Upper lobe of left lung (tissue), 6 donors: ENCODE measurements around the gene LMOD1. TPM values are rescaled to one million over a fixed set of nuclear protein-coding genes. Genes with fewer than 3 reads are reported as not detected.
A peak's percentile ranks its signal among the peaks of the same experiment; 100 is the strongest.
"Not testable (repeated sequence)": the region's sequence is repeated elsewhere in the genome, so short reads cannot be mapped to it uniquely, and the experiment has no call there.

Experiments
- ATAC-seq, 2 donors: fragments of 200-7000 bp; cut with Tn5 transposase; one replicate each; pipeline ENCODE4 v1.9.1; 2022; ENCODE audit warnings: mild to moderate bottlenecking in 2 of 2, moderate library complexity in 2 of 2; ENCODE audit not compliant: low FRiP score in 2 of 2
- DNase-seq, 2 donors: peaks; one replicate each; pipeline ENCODE4 v3.0.0-alpha.2; 2019 to 2020
- H3K27ac ChIP-seq, 4 donors: fragments of 200-600 bp; sonication (generic); one replicate each; pipeline ENCODE4 v1.5.1; 2016 to 2019
- H3K27me3 ChIP-seq, 4 donors: fragments of 200-600 bp; sonication (generic); one replicate each; pipeline ENCODE4 v1.5.1; 2017 to 2019
- H3K36me3 ChIP-seq, 4 donors: fragments of 200-600 bp; sonication (generic); one replicate each; pipeline ENCODE4 v1.5.1; 2016 to 2019
- H3K4me1 ChIP-seq, 4 donors: fragments of 200-600 bp; sonication (generic); one replicate each; pipeline ENCODE4 v1.5.1; 2018 to 2019
- H3K4me3 ChIP-seq, 4 donors: fragments of 200-600 bp; sonication (generic); one replicate each; pipeline ENCODE4 v1.5.1; 2017 to 2019; ENCODE audit warnings: mild to moderate bottlenecking in 2 of 4, moderate library complexity in 1 of 4
- H3K9me3 ChIP-seq, 4 donors: fragments of 200-600 bp; sonication (generic); one replicate each; pipeline ENCODE4 v1.5.1; 2018 to 2019
- EP300 ChIP-seq, 4 donors: sonication (generic); formaldehyde crosslinking; IDR thresholded peaks; one replicate each; pipeline ENCODE4 v1.5.1; 2017; ENCODE audit warnings: antibody characterized with exemption in 4 of 4, control low read depth in 2 of 4
- POLR2A ChIP-seq, 4 donors: fragments of 450-650 bp; IDR thresholded peaks; one replicate each; pipeline ENCODE4 v1.5.1; 2016 to 2017; ENCODE audit warnings: antibody characterized with exemption in 4 of 4, mild to moderate bottlenecking in 2 of 4
- POLR2AphosphoS5 ChIP-seq, 2 donors: sonication (generic); formaldehyde crosslinking; IDR thresholded peaks; one replicate each; pipeline ENCODE4 v1.5.1; 2017; ENCODE audit warnings: antibody characterized with exemption in 2 of 2
- WGBS, 2 donors: methylation state at CpG; one replicate each; pipeline ENCODE4 v1.1.5; 2017 to 2018; 5-methylcytosine and 5-hydroxymethylcytosine counted together
- total RNA-seq, 6 donors: library from RNA; depleted of rRNA in 4 of 6; stranded (reverse); fragments of >200 nt in 4 of 6; gene quantifications; one replicate each; pipeline versions ENCODE4 v1.1.0 to v1.2.1, GENCODE V29; 2016 to 2021
- TF ChIP-seq, protein P1 (sequence below), 6 experiments: fragments of 450-650 bp in 4 of 6; fragments of 200-600 bp in 2 of 6; sonication (generic) in 2 of 6; IDR thresholded peaks; one replicate each; pipeline ENCODE4 v1.5.1; 2016 to 2019; ENCODE audit warnings: antibody characterized with exemption in 6 of 6
- donor health status: DM: no; HTN: no; CAD: no; lungs with moderate emphysema.
- donor health status: DM: no; HTN: yes; CAD: no; lungs with severe emphysema.

Gene LMOD1
- total RNA-seq, 6 donors from 2014 or later: 16.6 to 28.1 (median 22.9) TPM

DNA sequence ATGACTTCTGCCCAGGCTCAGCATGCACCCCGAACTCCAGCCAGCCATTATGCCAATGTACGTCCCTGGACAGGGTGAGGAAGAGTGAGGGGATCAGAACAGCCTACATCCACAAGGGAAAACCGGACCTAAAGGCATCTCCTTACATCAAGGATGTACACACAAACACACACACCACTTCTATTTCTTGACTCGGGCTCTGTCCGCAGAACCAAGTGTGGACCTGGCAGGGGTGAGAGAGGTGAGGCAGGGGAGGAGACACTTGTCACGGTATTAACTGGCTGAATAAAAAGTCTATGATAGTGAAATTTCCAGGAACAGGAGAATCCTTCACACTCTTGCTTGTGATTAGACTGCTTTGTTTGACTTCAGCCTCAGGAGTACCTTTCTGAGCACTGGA lies 2.3 kb downstream of the LMOD1 start:
- no peak for DNase-seq

DNA sequence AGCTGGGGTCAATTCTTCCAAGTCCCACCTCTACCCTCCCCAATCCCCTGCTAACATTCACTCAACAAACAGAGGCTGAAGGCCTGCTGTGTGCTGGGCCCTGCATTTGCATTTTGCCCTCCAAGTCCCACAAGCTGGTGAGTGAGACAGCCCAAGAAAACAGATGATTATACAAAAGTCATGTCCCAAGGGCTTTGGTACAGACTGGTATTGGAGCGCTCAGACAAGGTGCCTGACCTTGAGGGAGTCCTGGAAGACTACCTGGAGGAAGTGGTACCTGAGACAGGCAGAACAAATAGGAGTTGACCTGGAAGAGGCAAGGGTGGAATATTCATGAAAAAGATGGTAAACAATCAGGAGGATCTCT lies 4.2 kb downstream of the LMOD1 start:
- no peak for ATAC-seq
- H3K27me3 ChIP-seq: no peaks in the 10 kb centered on the region
- peaks cover 12 to 35% (median 18%) of the 10 kb centered on the region in 4 donors for H3K4me1 ChIP-seq
- 86 to 91% methylated on average over 1 of the region's 1 CpG for WGBS, 2 donors
- no peaks in the 10 kb centered on the region for H3K36me3 ChIP-seq
- DNase-seq: no peak
- no peak for TF ChIP-seq POLR2AphosphoS5 (IDR thresholded peaks at IDR 0.05)
- TF ChIP-seq EP300 (IDR thresholded peaks at IDR 0.05): no peak
- no peak for TF ChIP-seq POLR2A (IDR thresholded peaks at IDR 0.05)
- TF ChIP-seq, protein P1, sequence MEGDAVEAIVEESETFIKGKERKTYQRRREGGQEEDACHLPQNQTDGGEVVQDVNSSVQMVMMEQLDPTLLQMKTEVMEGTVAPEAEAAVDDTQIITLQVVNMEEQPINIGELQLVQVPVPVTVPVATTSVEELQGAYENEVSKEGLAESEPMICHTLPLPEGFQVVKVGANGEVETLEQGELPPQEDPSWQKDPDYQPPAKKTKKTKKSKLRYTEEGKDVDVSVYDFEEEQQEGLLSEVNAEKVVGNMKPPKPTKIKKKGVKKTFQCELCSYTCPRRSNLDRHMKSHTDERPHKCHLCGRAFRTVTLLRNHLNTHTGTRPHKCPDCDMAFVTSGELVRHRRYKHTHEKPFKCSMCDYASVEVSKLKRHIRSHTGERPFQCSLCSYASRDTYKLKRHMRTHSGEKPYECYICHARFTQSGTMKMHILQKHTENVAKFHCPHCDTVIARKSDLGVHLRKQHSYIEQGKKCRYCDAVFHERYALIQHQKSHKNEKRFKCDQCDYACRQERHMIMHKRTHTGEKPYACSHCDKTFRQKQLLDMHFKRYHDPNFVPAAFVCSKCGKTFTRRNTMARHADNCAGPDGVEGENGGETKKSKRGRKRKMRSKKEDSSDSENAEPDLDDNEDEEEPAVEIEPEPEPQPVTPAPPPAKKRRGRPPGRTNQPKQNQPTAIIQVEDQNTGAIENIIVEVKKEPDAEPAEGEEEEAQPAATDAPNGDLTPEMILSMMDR (IDR thresholded peaks at IDR 0.05): no peak
- no peaks in the 10 kb centered on the region for H3K9me3 ChIP-seq
- H3K27ac ChIP-seq: peak overlapping the region in 2 of 4 donors; percentile 24 to 32
- H3K4me3 ChIP-seq: peak overlapping the region in 2 of 4 donors; percentile 4 to 24

More for the DNA sequence above, 2.3 kb downstream of the LMOD1 start:
- no peaks in the 10 kb centered on the region for H3K27me3 ChIP-seq
- H3K4me1 ChIP-seq: peaks cover 4 to 25% (median 10%) of the 10 kb centered on the region in 4 donors
- peak overlapping the region in 1 of 4 donors; percentile 6 for H3K27ac ChIP-seq
- ATAC-seq: no peak
- TF ChIP-seq, protein P1 (IDR thresholded peaks at IDR 0.05): no peak
- no peak for TF ChIP-seq EP300 (IDR thresholded peaks at IDR 0.05)
- no peak for TF ChIP-seq POLR2AphosphoS5 (IDR thresholded peaks at IDR 0.05)
- no peak for TF ChIP-seq POLR2A (IDR thresholded peaks at IDR 0.05)
- H3K9me3 ChIP-seq: no peaks in the 10 kb centered on the region
- H3K36me3 ChIP-seq: no peaks in the 10 kb centered on the region
- WGBS, 2 donors: 79 to 83% methylated on average over 6 of the region's 6 CpGs
- H3K4me3 ChIP-seq: peak overlapping the region in 3 of 4 donors; percentile 46 to 53 (median 49)

DNA sequence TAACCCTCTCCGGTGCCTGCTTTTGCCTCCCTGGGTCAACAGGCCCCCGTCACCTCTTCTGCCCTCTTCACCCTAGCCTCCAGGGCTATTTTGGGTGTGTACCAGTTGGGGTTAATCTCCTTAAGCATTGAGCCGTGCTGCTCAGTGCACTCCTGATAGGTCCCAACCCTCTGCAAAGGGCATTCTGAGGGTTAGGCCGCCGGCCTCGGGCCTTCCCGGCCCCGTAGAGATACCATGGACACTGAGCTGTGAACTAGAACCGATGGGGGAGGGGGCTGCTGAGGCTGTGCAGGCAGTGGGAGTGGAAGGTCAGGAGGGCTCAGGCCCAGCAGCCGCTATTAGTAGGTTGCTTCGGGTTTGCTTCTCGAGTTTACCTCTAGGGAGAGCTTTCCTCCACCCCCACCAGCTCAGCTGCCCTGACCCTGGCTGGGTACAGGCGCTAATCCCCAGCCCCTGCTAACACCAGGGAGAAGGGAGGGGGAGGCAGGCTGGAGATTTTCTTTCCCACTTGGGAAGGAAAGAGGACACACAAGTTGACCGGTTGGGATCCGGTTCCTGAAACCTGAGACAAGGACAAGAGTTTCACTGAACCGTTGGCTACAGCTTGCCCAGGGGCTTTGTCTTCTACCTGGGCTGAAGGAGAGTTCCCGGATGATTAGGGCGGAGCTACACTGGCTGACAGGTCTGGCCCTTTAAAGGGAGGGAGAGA lies 4.8 kb downstream of the LMOD1 start:
- WGBS, 2 donors: 66 to 70% methylated on average over 12 to 18 of the region's 18 CpGs
- H3K27ac ChIP-seq: peak overlapping the region in 3 of 4 donors; percentile 15 to 32 (median 24)
- no peaks in the 10 kb centered on the region for H3K27me3 ChIP-seq
- H3K4me1 ChIP-seq: peaks cover 12 to 30% (median 17%) of the 10 kb centered on the region in 4 donors
- peak overlapping the region in 2 of 4 donors; percentile 4 to 24 for H3K4me3 ChIP-seq
- TF ChIP-seq EP300 (IDR thresholded peaks at IDR 0.05) (no peak), POLR2A (IDR thresholded peaks at IDR 0.05) (no peak), POLR2AphosphoS5 (IDR thresholded peaks at IDR 0.05) (no peak)
- TF ChIP-seq, protein P1 (IDR thresholded peaks at IDR 0.05): no peak
- H3K36me3 ChIP-seq: no peaks in the 10 kb centered on the region
- no peaks in the 10 kb centered on the region for H3K9me3 ChIP-seq
- DNase-seq (peak in 1 of 2 donors; percentile 51), ATAC-seq (no peak)

DNA sequence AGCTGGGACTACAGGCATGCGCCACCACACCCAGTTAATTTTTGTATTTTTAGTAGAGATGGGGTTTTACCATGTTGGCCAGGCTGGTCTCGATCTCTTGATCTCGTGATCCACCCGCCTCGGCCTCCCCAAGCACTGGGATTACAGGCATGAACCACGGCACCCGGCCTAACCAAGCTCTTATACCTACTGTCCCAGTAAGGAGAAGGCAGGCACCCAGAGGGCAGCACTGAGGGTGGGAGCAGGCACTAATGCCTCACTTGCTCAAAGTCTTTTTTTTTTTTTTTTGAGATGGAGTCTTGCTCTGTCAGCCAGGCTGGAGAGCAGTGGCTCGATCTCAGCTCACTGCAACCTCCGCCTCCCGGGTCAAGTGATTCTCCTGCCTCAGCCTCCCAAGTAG lies 6.0 kb downstream of the LMOD1 start:
- 94 to 97% methylated on average over 10 of the region's 10 CpGs for WGBS, 2 donors
- not testable (repeated sequence) for H3K9me3 ChIP-seq, ATAC-seq, H3K27me3 ChIP-seq, H3K36me3 ChIP-seq, DNase-seq, H3K4me3 ChIP-seq
- Histone ChIP-seq H3K4me1 (peaks cover 9 to 23% (median 13%) of the 10 kb centered on the region in 4 donors), H3K27ac (peak overlapping the region in 2 of 4 donors; percentile 32 to 59)

DNA sequence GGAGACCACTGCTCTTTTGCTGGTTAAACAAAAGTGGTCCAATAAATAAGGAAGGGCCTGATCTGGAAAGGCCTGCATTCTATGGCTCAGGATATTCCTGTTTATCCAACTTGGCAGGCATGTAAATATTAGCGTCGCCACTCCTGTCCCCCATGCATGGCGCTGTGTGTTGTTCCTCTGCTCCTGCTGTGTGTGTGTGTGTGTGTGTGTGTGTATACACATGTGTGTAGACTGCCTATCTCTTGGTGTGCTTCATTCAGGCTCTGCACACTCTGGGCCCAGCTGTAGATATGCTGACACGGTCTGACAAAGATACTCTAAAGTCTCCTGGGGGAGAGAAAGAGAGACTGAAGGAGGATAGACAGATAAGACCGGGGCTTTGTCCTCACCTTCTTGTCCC lies 6.8 kb downstream of the LMOD1 start:
- Histone ChIP-seq H3K36me3 (no peaks in the 10 kb centered on the region), H3K9me3 (no peaks in the 10 kb centered on the region), H3K4me1 (peaks cover 9 to 23% (median 13%) of the 10 kb centered on the region in 4 donors), H3K4me3 (no peak overlapping the region), H3K27me3 (no peaks in the 10 kb centered on the region), H3K27ac (peak overlapping the region; percentile 15 to 75 (median 58))
- WGBS, 2 donors: 46 to 61% methylated on average over 4 to 5 of the region's 5 CpGs
- DNase-seq: no peak
- TF ChIP-seq POLR2AphosphoS5 (IDR thresholded peaks at IDR 0.05): peak in 1 of 2 donors; percentile 57
- TF ChIP-seq, protein P1 (IDR thresholded peaks at IDR 0.05): no peak
- TF ChIP-seq EP300 (IDR thresholded peaks at IDR 0.05): no peak
- no peak for ATAC-seq
